Measurements from ENCODE around the gene POLD3.

DNA sequence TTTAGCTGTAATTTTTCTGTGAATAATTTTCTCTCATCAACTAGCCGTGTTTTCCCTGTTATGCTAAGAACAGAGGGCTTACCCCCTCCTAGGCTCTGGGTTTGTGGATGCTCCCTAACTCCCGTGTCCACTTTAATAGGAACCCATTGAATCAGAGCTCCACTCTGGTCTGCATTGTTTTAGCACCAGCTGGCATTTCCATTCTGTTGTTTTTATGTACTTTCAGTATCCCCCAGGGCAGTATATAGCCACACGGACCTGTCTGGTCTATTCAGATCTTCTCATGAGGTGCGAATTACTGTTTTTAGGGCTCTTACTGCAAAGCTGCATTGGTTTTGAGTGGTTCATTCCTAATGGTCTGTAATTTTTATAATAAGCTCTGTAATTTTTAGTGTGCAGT lies 16.0 kb downstream of the POLD3 start:
- TF ChIP-seq, protein P1, sequence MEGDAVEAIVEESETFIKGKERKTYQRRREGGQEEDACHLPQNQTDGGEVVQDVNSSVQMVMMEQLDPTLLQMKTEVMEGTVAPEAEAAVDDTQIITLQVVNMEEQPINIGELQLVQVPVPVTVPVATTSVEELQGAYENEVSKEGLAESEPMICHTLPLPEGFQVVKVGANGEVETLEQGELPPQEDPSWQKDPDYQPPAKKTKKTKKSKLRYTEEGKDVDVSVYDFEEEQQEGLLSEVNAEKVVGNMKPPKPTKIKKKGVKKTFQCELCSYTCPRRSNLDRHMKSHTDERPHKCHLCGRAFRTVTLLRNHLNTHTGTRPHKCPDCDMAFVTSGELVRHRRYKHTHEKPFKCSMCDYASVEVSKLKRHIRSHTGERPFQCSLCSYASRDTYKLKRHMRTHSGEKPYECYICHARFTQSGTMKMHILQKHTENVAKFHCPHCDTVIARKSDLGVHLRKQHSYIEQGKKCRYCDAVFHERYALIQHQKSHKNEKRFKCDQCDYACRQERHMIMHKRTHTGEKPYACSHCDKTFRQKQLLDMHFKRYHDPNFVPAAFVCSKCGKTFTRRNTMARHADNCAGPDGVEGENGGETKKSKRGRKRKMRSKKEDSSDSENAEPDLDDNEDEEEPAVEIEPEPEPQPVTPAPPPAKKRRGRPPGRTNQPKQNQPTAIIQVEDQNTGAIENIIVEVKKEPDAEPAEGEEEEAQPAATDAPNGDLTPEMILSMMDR (conservative IDR thresholded peaks at IDR 0.05; ENCODE audit: low read depth, low read length): no peak
- no peak for TF ChIP-seq EZH2 (IDR thresholded peaks at IDR 0.05; ENCODE audit: borderline replicate concordance, low read depth, low read length, poor library complexity, severe bottlenecking)
